Right atrium auricular region (tissue), 2 donors: Measurements from ENCODE around the gene SMOC2. TPM values are rescaled to one million over a fixed set of nuclear protein-coding genes. Genes with fewer than 3 reads are reported as not detected.

Experiments used
- DNase-seq: peaks from one replicate; pipeline ENCODE4 v3.0.0-alpha.2; 2019; ENCODE audit warnings: low spot score
- H3K27ac ChIP-seq, 2 donors: fragments of 200-600 bp; sonication (generic); 1 replicate in 1 of 2; 2 replicates in 1 of 2; pipeline ENCODE4 v1.5.1; 2016 to 2019
- H3K27me3 ChIP-seq, 2 donors: fragments of 200-600 bp; sonication (generic); one replicate each; pipeline versions ENCODE4 v1.5.1 to v1.6.0; 2017 to 2019
- H3K36me3 ChIP-seq: fragments of 200-600 bp; sonication (generic); one replicate; pipeline ENCODE4 v1.5.1; 2016
- H3K4me1 ChIP-seq, 2 donors: fragments of 200-600 bp; sonication (generic); one replicate each; pipeline versions ENCODE4 v1.5.1 to v1.6.0; 2017 to 2019
- H3K4me3 ChIP-seq, 2 donors: fragments of 200-600 bp; sonication (generic); 1 replicate in 1 of 2; 2 replicates in 1 of 2; pipeline ENCODE4 v1.5.1; 2017 to 2019; ENCODE audit warnings: mild to moderate bottlenecking in 1 of 2, moderate library complexity in 1 of 2
- H3K9me3 ChIP-seq, 2 donors: fragments of 200-600 bp; sonication (generic); one replicate each; pipeline ENCODE4 v1.5.1; 2019
- CTCF ChIP-seq, 2 donors: fragments of 200-600 bp; sonication (generic); IDR thresholded peaks; one replicate each; pipeline ENCODE4 v1.5.1; 2019; ENCODE audit warnings: antibody characterized with exemption in 2 of 2
- total RNA-seq, 2 donors: library from RNA; depleted of rRNA; stranded (reverse); fragments of >200 nt; gene quantifications; one replicate each; pipeline ENCODE4 v1.1.0, GENCODE V29; 2016

The SMOC2 gene
- total RNA-seq, 2 donors from 2014 or later, result 10.8 to 31.7 TPM

- no peak for DNase-seq
- TF ChIP-seq CTCF (IDR thresholded peaks at IDR 0.05), result no peak
- H3K36me3 ChIP-seq, result no peaks in the 10 kb centered on the region
- peaks cover 0 to 22% of the 10 kb centered on the region in 2 donors for H3K4me1 ChIP-seq
- no peaks in the 10 kb centered on the region for H3K27me3 ChIP-seq
- no peak overlapping the region for H3K4me3 ChIP-seq
- no peaks in the 10 kb centered on the region for H3K9me3 ChIP-seq
- H3K27ac ChIP-seq, result no peak overlapping the region
Measured at GRCh38 chr6:168555618-168556273, 114.8 kb downstream of the SMOC2 start.

- Histone ChIP-seq H3K27ac (no peak overlapping the region), H3K9me3 (no peaks in the 10 kb centered on the region), H3K36me3 (no peaks in the 10 kb centered on the region), H3K4me3 (no peak overlapping the region), H3K27me3 (no peaks in the 10 kb centered on the region), H3K4me1 (peaks cover 0 to 22% of the 10 kb centered on the region in 2 donors)
- TF ChIP-seq CTCF (IDR thresholded peaks at IDR 0.05), result no peak
- no peak for DNase-seq
Measured at GRCh38 chr6:168557512-168557911, 116.5 kb downstream of the SMOC2 start.

GRCh38 chr6:168558686-168559085 lies 117.7 kb downstream of the SMOC2 start:
- no peak for DNase-seq
- Histone ChIP-seq H3K27ac (no peak overlapping the region), H3K27me3 (no peaks in the 10 kb centered on the region), H3K9me3 (no peaks in the 10 kb centered on the region), H3K36me3 (no peaks in the 10 kb centered on the region), H3K4me1 (peaks cover 0 to 22% of the 10 kb centered on the region in 2 donors), H3K4me3 (no peak overlapping the region)
- no peak for TF ChIP-seq CTCF (IDR thresholded peaks at IDR 0.05)

- Histone ChIP-seq H3K4me3 (no peak overlapping the region), H3K27me3 (no peaks in the 10 kb centered on the region), H3K27ac (no peak overlapping the region), H3K9me3 (no peaks in the 10 kb centered on the region), H3K4me1 (peaks cover 0 to 17% of the 10 kb centered on the region in 2 donors), H3K36me3 (no peaks in the 10 kb centered on the region)
- no peak for TF ChIP-seq CTCF (IDR thresholded peaks at IDR 0.05)
- DNase-seq, result no peak
Measured at GRCh38 chr6:168559574-168560098, 118.7 kb downstream of the SMOC2 start.

- DNase-seq, result no peak
- no peak overlapping the region for H3K27ac ChIP-seq
- no peaks in the 10 kb centered on the region for H3K27me3 ChIP-seq
- H3K9me3 ChIP-seq, result no peaks in the 10 kb centered on the region
- no peak for TF ChIP-seq CTCF (IDR thresholded peaks at IDR 0.05)
- H3K36me3 ChIP-seq, result no peaks in the 10 kb centered on the region
- H3K4me3 ChIP-seq, result no peak overlapping the region
- peaks cover 0 to 12% of the 10 kb centered on the region in 2 donors for H3K4me1 ChIP-seq
Measured at GRCh38 chr6:168560126-168560525, 119.1 kb downstream of the SMOC2 start.
